Measurements from ENCODE around the gene TPRG1.

The TPRG1 gene

GRCh38 chr3:189166321-189166720 lies 5.5 kb upstream of the TPRG1 start:
- no peak overlapping the region for H3K27ac ChIP-seq
- TF ChIP-seq ZFX (IDR thresholded peaks at IDR 0.05) (no peak), CTCF (conservative IDR thresholded peaks at IDR 0.05) (no peak)

- TF ChIP-seq ZFX (IDR thresholded peaks at IDR 0.05): no peak
- TF ChIP-seq CTCF (conservative IDR thresholded peaks at IDR 0.05): no peak
- H3K27ac ChIP-seq: no peak overlapping the region
Measured at GRCh38 chr3:189167027-189167766, 4.6 kb upstream of the TPRG1 start.

GRCh38 chr3:189168711-189169110 lies 3.1 kb upstream of the TPRG1 start:
- TF ChIP-seq ZFX (IDR thresholded peaks at IDR 0.05): no peak
- TF ChIP-seq CTCF (conservative IDR thresholded peaks at IDR 0.05): no peak
- H3K27ac ChIP-seq: no peak overlapping the region

- TF ChIP-seq ZFX (IDR thresholded peaks at IDR 0.05): no peak
- TF ChIP-seq CTCF (conservative IDR thresholded peaks at IDR 0.05): no peak; the same call in 1 of the 2 replicates
- H3K27ac ChIP-seq: no peak overlapping the region
Measured at GRCh38 chr3:189169728-189170127, 2.0 kb upstream of the TPRG1 start.

GRCh38 chr3:189170559-189170958 lies 1.2 kb upstream of the TPRG1 start:
- TF ChIP-seq ZFX (IDR thresholded peaks at IDR 0.05) (no peak), CTCF (conservative IDR thresholded peaks at IDR 0.05) (no peak)
- H3K27ac ChIP-seq: no peak overlapping the region

- no peak for TF ChIP-seq ZFX (IDR thresholded peaks at IDR 0.05)
- no peak for TF ChIP-seq CTCF (conservative IDR thresholded peaks at IDR 0.05)
- no peak overlapping the region for H3K27ac ChIP-seq
Measured at GRCh38 chr3:189172668-189173419, 1.1 kb downstream of the TPRG1 start.

GRCh38 chr3:189184566-189184965 lies 12.8 kb downstream of the TPRG1 start:
- H3K27ac ChIP-seq: no peak overlapping the region
- no peak for TF ChIP-seq ZFX (IDR thresholded peaks at IDR 0.05)
- no peak for TF ChIP-seq CTCF (conservative IDR thresholded peaks at IDR 0.05)
